ENCODE data around the gene SREBF1. TPM values are rescaled to one million over a fixed set of nuclear protein-coding genes. Genes with fewer than 3 reads are reported as not detected.

The SREBF1 gene
- total RNA-seq, 2 experiments from 2014 or later, result 103 to 116 TPM

GRCh38 chr17:17789410-17789809 is 47.4 kb downstream of the SREBF1 start:
- ChIA-PET CTCF (interaction anchor here (1.4 kb wide), 1 partner anchor 13 kb away, joined by 3 read pairs; no protein-coding TSS in a partner anchor), POLR2A (no interaction called here)

DNA sequence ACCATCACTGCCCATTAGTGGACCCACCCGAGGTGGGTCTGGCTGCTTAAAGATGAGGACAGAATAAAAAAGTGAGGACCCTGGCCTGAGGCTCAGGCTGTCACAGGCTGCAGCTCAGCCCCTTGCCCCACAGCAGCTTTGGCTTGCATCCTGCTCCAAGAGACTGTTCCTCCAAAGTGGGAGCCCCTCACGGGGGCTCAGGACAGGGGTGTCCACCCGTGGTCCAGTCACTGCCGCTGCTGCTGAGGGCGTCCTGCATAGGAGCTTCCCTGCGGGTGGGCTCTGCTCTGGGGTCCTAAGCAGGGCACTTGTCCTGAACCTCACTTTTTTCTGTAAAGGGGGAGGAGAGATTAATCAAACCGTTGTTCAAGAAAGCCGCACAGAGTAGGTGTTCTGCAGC is 47.8 kb downstream of the SREBF1 start:
- ATAC-seq, result no peak
- DNase-seq, result no peak
- peaks cover 7% of the 10 kb centered on the region for H3K36me3 Mint-ChIP-seq (ENCODE audit: low read depth)
- H3K4me1 Mint-ChIP-seq (ENCODE audit: low read depth), result peaks cover 37% of the 10 kb centered on the region
- no peak for TF ChIP-seq CTCF (IDR thresholded peaks at IDR 0.05)
- POLR2A ChIA-PET, result no interaction called here
- intact Hi-C loops (cut with micrococcal nuclease), result no loop called here
- H3K27me3 Mint-ChIP-seq, result no peaks in the 10 kb centered on the region
- CTCF ChIA-PET, result no interaction called here
- H3K4me3 Mint-ChIP-seq, result no peak overlapping the region
- H3K27ac Mint-ChIP-seq, result no peak overlapping the region
- no peaks in the 10 kb centered on the region for H3K9me3 Mint-ChIP-seq

More at GRCh38 chr17:17789410-17789809, 47.4 kb downstream of the SREBF1 start:
- H3K36me3 Mint-ChIP-seq (ENCODE audit: low read depth), result peaks cover 9% of the 10 kb centered on the region
- H3K4me1 Mint-ChIP-seq (ENCODE audit: low read depth), result peaks cover 36% of the 10 kb centered on the region
- no peak for TF ChIP-seq CTCF (IDR thresholded peaks at IDR 0.05)
- ATAC-seq (no peak), DNase-seq (no peak)
- H3K9me3 Mint-ChIP-seq, result no peaks in the 10 kb centered on the region
- intact Hi-C loops (cut with micrococcal nuclease), result no loop called here
- no peak overlapping the region for H3K27ac Mint-ChIP-seq
- H3K27me3 Mint-ChIP-seq, result no peaks in the 10 kb centered on the region
- no peak overlapping the region for H3K4me3 Mint-ChIP-seq

- intact Hi-C loops (cut with micrococcal nuclease), result no loop called here
- Mint-ChIP-seq H3K4me3 (no peak overlapping the region), H3K36me3 (ENCODE audit: low read depth) (no peaks in the 10 kb centered on the region), H3K27ac (no peak overlapping the region), H3K27me3 (no peaks in the 10 kb centered on the region), H3K9me3 (no peaks in the 10 kb centered on the region), H3K4me1 (ENCODE audit: low read depth) (peaks cover 28% of the 10 kb centered on the region)
- no peak for TF ChIP-seq CTCF (IDR thresholded peaks at IDR 0.05)
- ATAC-seq, result no peak
- DNase-seq, result no peak
- ChIA-PET CTCF (interaction anchor here (1.8 kb wide), 1 partner anchor 131 kb away, joined by 4 read pairs; no protein-coding TSS in a partner anchor), POLR2A (interaction anchor here (1.2 kb wide), 1 partner anchor 9 kb away, joined by 3 read pairs; no protein-coding TSS in a partner anchor)
These were observed 49.2 kb downstream of the SREBF1 start for GRCh38 chr17:17787568-17787967.

DNA sequence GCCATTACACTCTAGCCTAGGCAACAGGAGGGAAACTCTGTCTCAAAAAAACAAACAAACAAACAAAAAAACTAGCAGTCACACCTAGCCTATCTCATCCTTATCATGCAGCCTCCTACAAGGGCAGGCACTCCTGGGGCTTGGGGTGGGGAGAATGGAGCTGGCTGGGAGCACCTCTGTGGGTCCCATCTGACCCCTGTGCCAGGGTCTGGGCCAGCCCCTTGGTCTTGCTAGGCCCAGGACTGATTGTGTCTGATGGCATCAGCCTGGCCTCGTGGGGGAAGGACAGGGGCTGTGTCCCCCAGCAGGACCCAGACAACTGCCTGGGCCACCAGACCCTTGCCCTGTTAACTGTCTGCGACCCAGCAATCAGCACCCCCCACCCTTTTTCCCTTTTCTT is 49.8 kb downstream of the SREBF1 start:
- no peak for TF ChIP-seq CTCF (IDR thresholded peaks at IDR 0.05)
- Mint-ChIP-seq H3K27ac (no peak overlapping the region), H3K4me1 (ENCODE audit: low read depth) (peaks cover 22% of the 10 kb centered on the region), H3K36me3 (ENCODE audit: low read depth) (no peaks in the 10 kb centered on the region), H3K4me3 (no peak overlapping the region), H3K27me3 (no peaks in the 10 kb centered on the region), H3K9me3 (no peaks in the 10 kb centered on the region)
- ATAC-seq, result no peak
- POLR2A ChIA-PET, result interaction anchor here (1.2 kb wide), 1 partner anchor 9 kb away, joined by 3 read pairs; no protein-coding TSS in a partner anchor
- intact Hi-C loops (cut with micrococcal nuclease), result no loop called here
- CTCF ChIA-PET, result interaction anchor here (1.8 kb wide), 1 partner anchor 132 kb away, joined by 4 read pairs; no protein-coding TSS in a partner anchor
- no peak for DNase-seq

GRCh38 chr17:17785407-17785806 is 51.4 kb downstream of the SREBF1 start:
- H3K36me3 Mint-ChIP-seq (ENCODE audit: low read depth), result no peaks in the 10 kb centered on the region
- ChIA-PET CTCF (interaction anchor here (1.2 to 2.6 kb wide), 6 partner anchors 10 to 103 kb away, joined by 3 to 8 read pairs (median 5); no protein-coding TSS in a partner anchor), POLR2A (interaction anchor here (1.2 to 1.9 kb wide), 2 partner anchors 35 to 103 kb away, joined by 3 to 5 read pairs; no protein-coding TSS in a partner anchor)
- peaks cover 24% of the 10 kb centered on the region for H3K4me1 Mint-ChIP-seq (ENCODE audit: low read depth)
- DNase-seq (no peak), ATAC-seq (no peak)
- H3K27me3 Mint-ChIP-seq, result peaks cover 4% of the 10 kb centered on the region
- H3K27ac Mint-ChIP-seq, result no peak overlapping the region
- H3K4me3 Mint-ChIP-seq, result no peak overlapping the region
- intact Hi-C loops (cut with micrococcal nuclease), result no loop called here
- no peaks in the 10 kb centered on the region for H3K9me3 Mint-ChIP-seq
- no peak for TF ChIP-seq CTCF (IDR thresholded peaks at IDR 0.05)
